ENCODE measurements around the gene ATAD1. TPM values are rescaled to one million over a fixed set of nuclear protein-coding genes. Genes with fewer than 3 reads are reported as not detected.
A peak's percentile ranks its signal among the peaks of the same experiment; 100 is the strongest.

The ATAD1 gene
- total RNA-seq, 2 donors from 2014 or later, result 54.2 to 55.9 TPM

DNA sequence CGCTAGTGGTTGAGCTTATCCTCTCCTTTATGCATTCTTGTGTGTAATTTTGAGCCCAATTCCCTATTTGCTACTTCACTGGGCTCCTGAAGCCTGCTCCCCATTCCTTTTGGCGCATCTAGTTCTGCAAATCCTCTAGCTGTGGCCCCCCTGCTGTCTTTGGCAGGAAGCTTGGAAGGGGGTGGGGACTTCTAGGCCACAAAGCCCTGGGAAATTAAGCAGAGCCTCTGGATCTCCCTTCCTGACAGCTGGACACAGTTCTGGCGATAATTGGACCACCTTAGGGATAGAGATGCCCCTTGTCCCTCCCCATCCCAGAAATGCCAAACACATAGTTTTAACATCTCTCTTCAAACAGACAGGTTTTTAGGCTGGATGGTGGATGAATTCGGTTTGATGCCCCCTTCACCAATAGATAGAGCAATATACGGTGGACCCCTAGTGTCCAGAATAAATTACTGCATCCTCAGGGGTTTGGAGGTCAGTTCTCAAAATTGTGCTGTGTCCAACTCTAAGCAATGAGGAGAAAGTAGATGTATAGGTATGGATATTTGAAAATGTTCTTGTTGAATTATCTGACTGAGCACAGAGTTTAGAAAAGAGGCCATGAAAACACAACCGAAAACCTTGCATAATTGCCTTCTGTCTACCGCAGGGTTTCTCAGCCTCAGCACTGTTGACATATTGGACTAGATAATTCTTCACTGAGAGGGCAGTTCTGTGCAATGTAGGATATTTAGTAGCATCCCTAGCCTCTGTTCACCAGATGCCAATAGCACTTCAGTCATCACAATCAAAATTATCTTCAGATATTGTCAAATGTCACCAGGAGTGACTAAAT lies 82.8 kb downstream of the ATAD1 start:
- H3K27ac Mint-ChIP-seq, result no peak overlapping the region
- no peaks in the 10 kb centered on the region for H3K9me3 Mint-ChIP-seq
- H3K4me3 Mint-ChIP-seq, result no peak overlapping the region
- DNase-seq, result peak in 1 of 2 donors; percentile 18
- no peaks in the 10 kb centered on the region for H3K36me3 Mint-ChIP-seq (ENCODE audit: insufficient read depth in 2 of 2)
- peaks cover 39% of the 10 kb centered on the region for H3K27me3 Mint-ChIP-seq (ENCODE audit: low read depth)
- no peaks in the 10 kb centered on the region for H3K4me1 Mint-ChIP-seq (ENCODE audit: low read depth)
- peak; percentile 60 to 62 for ATAC-seq (replicated peaks in 1 of 2)

GRCh38 chr10:87733081-87733480 lies 84.9 kb downstream of the ATAD1 start:
- no peak overlapping the region for H3K4me3 Mint-ChIP-seq
- no peaks in the 10 kb centered on the region for H3K9me3 Mint-ChIP-seq
- no peaks in the 10 kb centered on the region for H3K4me1 Mint-ChIP-seq (ENCODE audit: low read depth)
- H3K36me3 Mint-ChIP-seq (ENCODE audit: insufficient read depth in 2 of 2), result no peaks in the 10 kb centered on the region
- no peak overlapping the region for H3K27ac Mint-ChIP-seq
- ATAC-seq (replicated peaks in 1 of 2), result no peak
- DNase-seq, result no peak
- peaks cover 37% of the 10 kb centered on the region for H3K27me3 Mint-ChIP-seq (ENCODE audit: low read depth)

DNA sequence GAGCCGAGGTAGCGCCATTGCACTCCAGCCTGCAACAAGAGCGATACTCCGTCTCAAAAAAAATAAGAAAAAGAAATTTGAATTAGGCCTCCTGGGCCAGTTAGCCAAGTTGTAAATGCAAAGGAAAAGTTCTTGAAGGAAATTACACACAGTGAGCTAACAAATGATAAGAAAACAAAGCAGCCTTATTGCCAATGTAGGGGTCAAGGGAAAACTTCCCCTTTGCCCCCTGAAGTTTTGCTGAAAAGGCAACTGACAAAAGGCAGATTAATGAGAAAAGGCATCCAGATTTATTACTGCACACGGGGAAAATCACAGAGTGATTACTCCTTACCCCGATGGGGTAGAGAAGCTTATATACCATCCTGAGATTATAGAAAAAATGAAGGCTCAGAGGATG lies 88.1 kb downstream of the ATAD1 start:
- DNase-seq (no peak), ATAC-seq (replicated peaks in 1 of 2) (no peak)
- peaks cover 18% of the 10 kb centered on the region for H3K27me3 Mint-ChIP-seq (ENCODE audit: low read depth)
- H3K4me3 Mint-ChIP-seq, result no peak overlapping the region
- no peaks in the 10 kb centered on the region for H3K9me3 Mint-ChIP-seq
- no peaks in the 10 kb centered on the region for H3K4me1 Mint-ChIP-seq (ENCODE audit: low read depth)
- H3K36me3 Mint-ChIP-seq (ENCODE audit: insufficient read depth in 2 of 2), result no peaks in the 10 kb centered on the region
- H3K27ac Mint-ChIP-seq, result no peak overlapping the region

GRCh38 chr10:87724789-87725188 lies 93.2 kb downstream of the ATAD1 start:
- Mint-ChIP-seq H3K9me3 (no peaks in the 10 kb centered on the region), H3K4me1 (ENCODE audit: low read depth) (peaks cover 8% of the 10 kb centered on the region), H3K4me3 (no peak overlapping the region), H3K27ac (no peak overlapping the region), H3K36me3 (ENCODE audit: insufficient read depth in 2 of 2) (no peaks in the 10 kb centered on the region), H3K27me3 (ENCODE audit: low read depth) (peaks cover 29% of the 10 kb centered on the region)
- no peak for ATAC-seq (replicated peaks in 1 of 2)
- DNase-seq, result no peak

DNA sequence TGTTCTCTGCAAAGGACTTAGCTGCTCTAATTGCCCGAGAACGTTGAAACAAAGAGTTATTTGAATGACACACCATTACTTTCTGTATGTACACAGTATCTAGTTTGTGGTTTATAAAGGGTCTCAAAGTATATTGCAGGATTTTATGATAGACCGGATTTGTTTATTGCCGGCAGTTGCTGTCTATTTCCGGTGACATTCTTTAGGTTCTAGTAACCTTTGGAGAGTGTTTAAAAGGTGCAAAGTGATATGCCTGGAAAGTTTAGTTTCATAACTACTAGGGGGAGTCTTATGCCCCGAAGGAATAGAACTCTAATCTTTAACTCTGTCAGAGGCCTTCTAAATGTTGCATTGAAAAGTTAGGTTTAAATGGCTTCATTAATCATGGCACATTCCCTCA lies 94.5 kb downstream of the ATAD1 start:
- Mint-ChIP-seq H3K27me3 (ENCODE audit: low read depth) (peaks cover 36% of the 10 kb centered on the region), H3K4me3 (no peak overlapping the region), H3K9me3 (no peaks in the 10 kb centered on the region), H3K27ac (no peak overlapping the region), H3K4me1 (ENCODE audit: low read depth) (peaks cover 9% of the 10 kb centered on the region), H3K36me3 (ENCODE audit: insufficient read depth in 2 of 2) (no peaks in the 10 kb centered on the region)
- no peak for DNase-seq
- ATAC-seq (replicated peaks in 1 of 2), result no peak

- no peak for ATAC-seq (replicated peaks in 1 of 2)
- Mint-ChIP-seq H3K4me1 (ENCODE audit: low read depth) (peaks cover 12% of the 10 kb centered on the region), H3K9me3 (no peaks in the 10 kb centered on the region), H3K36me3 (ENCODE audit: insufficient read depth in 2 of 2) (no peaks in the 10 kb centered on the region), H3K4me3 (no peak overlapping the region), H3K27me3 (ENCODE audit: low read depth) (peaks cover 43% of the 10 kb centered on the region), H3K27ac (no peak overlapping the region)
- no peak for DNase-seq
These were observed 95.3 kb downstream of the ATAD1 start for GRCh38 chr10:87722716-87723115.

DNA sequence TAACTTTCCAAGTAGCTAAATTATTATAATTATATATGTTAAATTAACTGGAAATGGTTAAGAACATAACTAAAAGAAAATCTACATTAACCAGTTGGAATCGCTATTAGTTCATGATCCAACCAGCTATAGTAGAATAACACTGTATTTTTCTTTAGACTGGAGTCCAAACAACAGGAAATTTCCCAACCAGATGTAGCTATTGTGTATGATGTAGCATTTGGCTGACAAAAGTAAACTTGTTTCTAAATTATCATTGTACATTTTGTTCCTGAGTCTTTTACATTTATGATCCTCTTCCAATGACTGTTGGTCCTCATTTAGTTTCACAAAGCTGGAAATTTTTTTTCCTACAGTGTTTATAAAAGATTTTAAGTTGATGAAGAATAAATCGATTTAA lies 96.2 kb downstream of the ATAD1 start:
- H3K36me3 Mint-ChIP-seq (ENCODE audit: insufficient read depth in 2 of 2), result no peaks in the 10 kb centered on the region
- no peak overlapping the region for H3K4me3 Mint-ChIP-seq
- DNase-seq (no peak), ATAC-seq (replicated peaks in 1 of 2) (no peak)
- no peak overlapping the region for H3K27ac Mint-ChIP-seq
- H3K9me3 Mint-ChIP-seq, result no peaks in the 10 kb centered on the region
- H3K4me1 Mint-ChIP-seq (ENCODE audit: low read depth), result peaks cover 12% of the 10 kb centered on the region
- H3K27me3 Mint-ChIP-seq (ENCODE audit: low read depth), result peaks cover 43% of the 10 kb centered on the region

DNA sequence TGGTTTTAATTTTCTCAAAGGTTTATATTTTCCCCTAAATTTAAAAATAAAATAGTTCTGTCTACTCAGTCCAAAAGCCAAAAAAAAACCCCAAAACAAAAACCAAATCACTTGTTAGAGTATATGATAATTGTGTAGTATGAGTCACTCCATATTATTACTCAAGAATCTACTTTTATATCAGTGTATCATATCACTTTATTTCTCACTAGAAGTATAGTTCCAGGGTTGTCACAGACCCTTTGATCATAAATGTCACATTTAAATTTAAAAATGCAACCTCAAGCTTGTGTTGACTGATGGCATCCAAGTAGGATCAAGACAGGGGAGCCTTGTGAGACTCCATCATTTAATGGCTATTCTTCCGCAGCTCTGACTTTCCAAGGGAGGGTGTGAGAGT lies 97.4 kb downstream of the ATAD1 start:
- ATAC-seq (replicated peaks in 1 of 2), result peak; percentile 40 to 45
- DNase-seq, result no peak
- Mint-ChIP-seq H3K27ac (no peak overlapping the region), H3K4me1 (ENCODE audit: low read depth) (peaks cover 19% of the 10 kb centered on the region), H3K9me3 (no peaks in the 10 kb centered on the region), H3K36me3 (ENCODE audit: insufficient read depth in 2 of 2) (no peaks in the 10 kb centered on the region), H3K27me3 (ENCODE audit: low read depth) (peaks cover 43% of the 10 kb centered on the region), H3K4me3 (no peak overlapping the region)

- no peak overlapping the region for H3K27ac Mint-ChIP-seq
- DNase-seq (no peak), ATAC-seq (replicated peaks in 1 of 2) (no peak)
- H3K27me3 Mint-ChIP-seq (ENCODE audit: low read depth), result peaks cover 21% of the 10 kb centered on the region
- no peak overlapping the region for H3K4me3 Mint-ChIP-seq
- no peaks in the 10 kb centered on the region for H3K36me3 Mint-ChIP-seq (ENCODE audit: insufficient read depth in 2 of 2)
- H3K9me3 Mint-ChIP-seq, result no peaks in the 10 kb centered on the region
- H3K4me1 Mint-ChIP-seq (ENCODE audit: low read depth), result peaks cover 19% of the 10 kb centered on the region
These were observed 101.7 kb downstream of the ATAD1 start for GRCh38 chr10:87716348-87716670.

DNA sequence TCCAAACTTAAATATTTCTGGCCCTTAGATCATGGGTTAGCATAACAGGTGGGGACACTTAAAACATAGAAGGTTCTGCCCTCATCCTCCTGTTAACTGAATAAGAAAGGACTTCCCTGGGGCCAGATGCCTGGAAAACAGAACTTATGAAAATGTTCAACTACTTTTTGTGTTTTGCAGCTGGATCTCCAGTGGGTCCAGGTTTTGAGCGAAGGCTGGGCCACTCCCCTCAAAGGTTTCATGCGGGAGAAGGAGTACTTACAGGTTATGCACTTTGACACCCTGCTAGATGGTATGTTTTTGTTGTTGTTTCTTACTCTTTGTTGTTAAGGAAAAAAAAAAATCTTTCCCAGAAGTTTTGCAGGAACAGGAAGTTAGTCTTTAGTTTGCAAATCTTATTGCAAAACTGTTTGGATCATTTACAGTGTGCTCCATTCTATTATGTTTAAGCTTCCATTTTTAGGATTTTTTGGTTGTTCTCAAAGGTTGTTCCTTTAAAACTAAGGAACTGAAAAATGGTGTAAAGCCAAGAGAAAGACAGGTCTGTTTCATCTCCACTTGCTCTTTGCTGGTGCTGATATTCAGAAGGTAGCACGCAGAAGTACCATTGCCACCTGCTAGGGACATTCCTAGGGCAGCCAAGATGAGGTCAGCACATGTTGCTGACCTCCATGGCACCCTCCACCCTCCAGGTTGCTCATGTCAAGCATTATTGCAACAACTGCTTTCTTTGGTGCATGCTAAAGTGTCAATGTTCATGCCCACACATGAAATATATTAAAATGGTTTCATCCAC lies 102.3 kb downstream of the ATAD1 start:
- no peak overlapping the region for H3K4me3 Mint-ChIP-seq
- DNase-seq (no peak), ATAC-seq (replicated peaks in 1 of 2) (no peak)
- H3K36me3 Mint-ChIP-seq (ENCODE audit: insufficient read depth in 2 of 2), result no peaks in the 10 kb centered on the region
- peaks cover 15% of the 10 kb centered on the region for H3K4me1 Mint-ChIP-seq (ENCODE audit: low read depth)
- no peaks in the 10 kb centered on the region for H3K9me3 Mint-ChIP-seq
- peaks cover 19% of the 10 kb centered on the region for H3K27me3 Mint-ChIP-seq (ENCODE audit: low read depth)
- H3K27ac Mint-ChIP-seq, result no peak overlapping the region

DNA sequence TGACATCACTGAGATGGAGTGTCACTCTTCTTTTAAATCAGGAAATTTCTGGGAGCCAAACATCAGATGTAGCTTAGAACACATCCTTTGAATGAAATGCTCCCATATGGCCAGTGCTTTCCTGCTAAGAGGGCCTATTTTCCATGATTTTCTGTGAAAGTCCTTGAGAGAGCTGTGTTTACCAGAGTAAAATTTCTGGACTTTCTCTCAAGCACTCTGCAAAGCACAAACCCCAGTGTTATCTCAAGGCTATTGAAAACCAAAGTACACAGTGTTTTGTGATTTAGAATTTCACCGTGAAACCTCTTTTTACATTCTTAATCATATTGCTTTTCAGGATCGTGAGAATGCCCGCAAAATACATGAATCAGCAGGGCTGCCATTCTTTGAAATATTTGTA lies 104.3 kb downstream of the ATAD1 start:
- no peak overlapping the region for H3K27ac Mint-ChIP-seq
- H3K4me1 Mint-ChIP-seq (ENCODE audit: low read depth), result peaks cover 11% of the 10 kb centered on the region
- H3K4me3 Mint-ChIP-seq, result no peak overlapping the region
- ATAC-seq (replicated peaks in 1 of 2), result no peak
- peaks cover 6% of the 10 kb centered on the region for H3K27me3 Mint-ChIP-seq (ENCODE audit: low read depth)
- H3K9me3 Mint-ChIP-seq, result no peaks in the 10 kb centered on the region
- no peaks in the 10 kb centered on the region for H3K36me3 Mint-ChIP-seq (ENCODE audit: insufficient read depth in 2 of 2)
- DNase-seq, result no peak

DNA sequence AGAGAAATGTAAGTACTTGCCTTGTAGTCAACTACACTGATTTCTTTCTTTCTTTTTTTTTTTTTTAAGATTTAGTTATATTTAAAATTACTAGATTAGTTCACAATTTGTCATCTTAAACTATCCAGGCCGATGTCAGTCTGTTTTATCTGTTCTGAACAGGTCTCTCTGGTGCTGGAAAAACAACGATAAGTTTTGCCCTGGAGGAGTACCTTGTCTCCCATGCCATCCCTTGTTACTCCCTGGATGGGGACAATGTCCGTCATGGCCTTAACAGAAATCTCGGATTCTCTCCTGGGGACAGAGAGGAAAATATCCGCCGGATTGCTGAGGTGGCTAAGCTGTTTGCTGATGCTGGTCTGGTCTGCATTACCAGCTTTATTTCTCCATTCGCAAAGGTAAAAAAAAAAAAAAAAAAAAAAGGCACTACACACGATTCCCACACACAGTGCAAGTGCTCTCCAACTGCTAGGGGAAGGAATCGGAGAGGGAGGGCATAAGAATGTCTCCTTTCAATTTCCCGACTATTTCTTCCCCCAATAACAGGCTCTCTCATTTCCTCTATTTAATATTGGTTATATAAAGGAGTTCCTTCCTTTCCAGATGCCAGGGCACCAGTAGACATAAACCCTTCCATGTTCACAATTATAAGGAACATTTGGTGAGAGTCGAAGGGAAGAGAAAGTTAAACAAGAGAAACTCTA lies 105.0 kb downstream of the ATAD1 start:
- DNase-seq (no peak), ATAC-seq (replicated peaks in 1 of 2) (no peak)
- Mint-ChIP-seq H3K36me3 (ENCODE audit: insufficient read depth in 2 of 2) (no peaks in the 10 kb centered on the region), H3K9me3 (no peaks in the 10 kb centered on the region), H3K27me3 (ENCODE audit: low read depth) (peaks cover 2% of the 10 kb centered on the region), H3K4me1 (ENCODE audit: low read depth) (peaks cover 7% of the 10 kb centered on the region), H3K27ac (no peak overlapping the region), H3K4me3 (no peak overlapping the region)

GRCh38 chr10:87707254-87707653 lies 110.8 kb downstream of the ATAD1 start:
- DNase-seq (no peak), ATAC-seq (replicated peaks in 1 of 2) (no peak)
- Mint-ChIP-seq H3K4me1 (ENCODE audit: low read depth) (no peaks in the 10 kb centered on the region), H3K9me3 (no peaks in the 10 kb centered on the region), H3K27me3 (ENCODE audit: low read depth) (no peaks in the 10 kb centered on the region), H3K27ac (no peak overlapping the region), H3K4me3 (no peak overlapping the region), H3K36me3 (ENCODE audit: insufficient read depth in 2 of 2) (no peaks in the 10 kb centered on the region)
